ENCODE measurements around the gene NIT2.
A peak's percentile ranks its signal among the peaks of the same experiment; 100 is the strongest.
"Not testable (repeated sequence)": the region's sequence is repeated elsewhere in the genome, so short reads cannot be mapped to it uniquely, and the experiment has no call there.

The NIT2 gene

DNA sequence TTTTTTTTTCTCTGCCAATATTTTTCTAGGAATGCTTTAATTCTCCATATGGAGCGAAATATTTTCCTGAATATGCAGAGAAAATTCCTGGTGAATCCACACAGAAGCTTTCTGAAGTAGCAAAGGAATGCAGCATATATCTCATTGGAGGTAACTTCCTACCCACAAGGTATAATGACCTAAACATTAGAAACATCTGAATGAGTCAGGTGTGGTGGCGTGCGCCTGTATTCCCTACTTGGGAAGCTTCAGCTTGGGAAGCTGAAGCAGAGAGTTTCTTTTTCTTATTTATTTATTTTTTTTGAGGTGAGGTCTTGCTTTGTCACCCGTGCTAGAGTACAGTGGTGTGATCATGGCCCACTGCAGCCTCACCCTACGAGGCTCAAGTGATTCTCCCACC lies 5.2 kb downstream of the NIT2 start:
- DNase-seq: no peak

GRCh38 chr3:100340527-100340926 lies 6.0 kb downstream of the NIT2 start:
- no peak for DNase-seq

DNA sequence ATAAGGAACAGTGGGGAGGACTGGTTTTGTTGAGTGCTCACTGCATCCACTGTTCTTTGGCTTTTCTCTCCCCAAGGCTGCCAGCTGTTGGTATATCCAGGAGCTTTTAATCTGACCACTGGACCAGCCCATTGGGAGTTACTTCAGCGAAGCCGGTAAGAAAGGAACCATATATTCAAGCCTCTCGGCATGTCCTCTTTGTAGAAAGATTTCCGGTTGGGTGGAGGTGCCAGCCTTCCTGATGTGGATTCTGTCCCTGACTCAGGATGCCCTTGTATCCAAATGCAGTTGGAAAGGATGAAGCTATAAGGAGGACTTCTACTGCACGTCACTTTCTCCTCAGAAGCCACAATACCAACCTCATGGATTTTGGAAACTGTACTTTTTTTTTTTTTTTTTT lies 14.2 kb downstream of the NIT2 start:
- no peak for DNase-seq

DNA sequence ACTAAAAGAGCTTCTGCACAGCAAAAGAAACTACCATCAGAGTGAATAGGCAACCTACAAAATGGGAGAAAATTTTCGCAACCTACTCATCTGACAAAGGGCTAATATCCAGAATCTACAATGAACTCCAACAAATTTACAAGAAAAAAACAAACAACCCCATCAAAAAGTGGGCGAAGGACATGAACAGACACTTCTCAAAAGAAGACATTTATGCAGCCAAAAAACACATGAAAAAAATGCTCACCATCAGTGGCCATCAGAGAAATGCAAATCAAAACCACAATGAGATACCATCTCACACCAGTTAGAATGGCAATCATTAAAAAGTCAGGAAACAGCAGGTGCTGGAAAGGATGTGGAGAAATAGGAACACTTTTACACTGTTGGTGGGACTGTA lies 17.2 kb downstream of the NIT2 start:
- not testable (repeated sequence) for DNase-seq

- DNase-seq: no peak
Observed at GRCh38 chr3:100352296-100353231, 18.0 kb downstream of the NIT2 start.

- peak; percentile 89 for DNase-seq
Observed at GRCh38 chr3:100354850-100355249, 20.3 kb downstream of the NIT2 start.

GRCh38 chr3:100358413-100358812 lies 23.9 kb downstream of the NIT2 start:
- no peak for DNase-seq

- DNase-seq: no peak
Observed at GRCh38 chr3:100359035-100359434, 24.5 kb downstream of the NIT2 start.

DNA sequence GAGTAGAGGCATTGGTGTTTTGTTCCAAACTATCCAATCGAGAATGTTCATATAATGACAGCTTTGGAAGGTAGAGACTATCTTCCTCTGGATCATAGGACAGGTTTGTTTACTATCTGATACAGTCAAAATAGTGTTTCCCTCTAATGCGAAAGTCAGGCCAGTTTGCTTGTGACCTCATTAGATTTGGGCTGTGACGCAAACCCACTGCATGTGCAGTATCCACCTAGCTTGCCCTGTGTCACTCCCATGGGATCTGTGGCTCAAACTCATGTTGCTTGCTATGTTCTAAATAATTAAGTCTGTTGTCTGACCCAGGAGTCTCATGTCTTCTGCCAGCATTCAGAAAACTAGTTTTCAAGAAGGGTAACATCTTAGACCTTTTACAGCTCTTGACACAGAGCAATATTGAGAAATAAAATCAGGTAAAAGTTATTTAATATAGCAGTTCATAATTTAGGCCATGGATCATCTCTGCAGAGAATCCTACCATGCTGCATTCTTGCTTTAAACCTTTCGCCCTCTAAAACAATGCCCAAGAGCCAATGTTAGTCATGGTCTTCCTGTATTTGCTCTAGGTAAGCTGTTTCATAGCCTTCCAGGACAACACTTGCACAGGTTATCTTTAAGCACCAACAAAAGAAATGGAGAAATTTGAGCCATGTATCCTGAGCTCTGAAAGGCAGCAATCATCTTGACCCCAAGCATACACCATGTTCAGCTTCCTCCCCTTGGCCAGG lies 26.4 kb downstream of the NIT2 start:
- DNase-seq: no peak

DNA sequence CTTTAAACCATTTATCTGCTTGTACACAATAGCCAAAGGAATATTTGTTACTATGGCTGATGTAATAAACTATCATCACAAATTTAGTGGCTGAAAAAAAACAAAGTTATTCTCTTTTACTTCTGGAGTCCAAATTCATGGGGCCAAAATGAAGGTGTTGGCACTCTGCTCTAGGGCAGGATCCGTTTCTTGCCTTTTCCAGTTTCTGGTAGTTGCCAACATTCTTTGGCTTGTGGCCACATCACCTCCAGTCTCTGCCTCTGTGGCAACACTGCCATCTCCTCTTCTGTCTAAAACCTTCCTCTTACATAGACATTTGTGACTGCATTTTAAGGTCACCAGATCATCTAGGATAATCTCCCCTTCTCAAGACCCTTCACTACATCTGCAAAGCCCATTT lies 27.3 kb downstream of the NIT2 start:
- DNase-seq: no peak

- no peak for DNase-seq
Observed at GRCh38 chr3:100364421-100364820, 29.9 kb downstream of the NIT2 start.

DNA sequence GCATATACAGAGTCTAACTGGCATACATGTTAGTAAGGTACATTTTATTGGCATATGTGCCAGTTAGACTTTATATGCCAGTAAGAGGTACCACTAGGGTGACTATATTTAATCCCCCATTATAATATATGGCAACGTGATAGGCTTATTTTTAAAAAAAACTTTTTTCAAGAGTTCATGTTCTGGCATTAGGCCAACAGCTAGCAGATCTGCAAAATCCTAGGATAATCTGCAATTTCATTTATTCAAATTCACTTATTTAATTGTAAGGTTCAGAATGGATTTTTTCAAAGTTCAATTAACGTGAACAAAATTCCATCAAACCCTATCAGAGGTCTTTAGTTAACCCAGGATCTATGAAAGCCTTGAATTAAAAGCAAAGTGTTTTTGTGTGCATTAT lies 31.9 kb downstream of the NIT2 start:
- no peak for DNase-seq

- DNase-seq: no peak
Observed at GRCh38 chr3:100368441-100368840, 33.9 kb downstream of the NIT2 start.

GRCh38 chr3:100370756-100371155 lies 36.2 kb downstream of the NIT2 start:
- no peak for DNase-seq

GRCh38 chr3:100374521-100374920 lies 40.0 kb downstream of the NIT2 start:
- DNase-seq: no peak

DNA sequence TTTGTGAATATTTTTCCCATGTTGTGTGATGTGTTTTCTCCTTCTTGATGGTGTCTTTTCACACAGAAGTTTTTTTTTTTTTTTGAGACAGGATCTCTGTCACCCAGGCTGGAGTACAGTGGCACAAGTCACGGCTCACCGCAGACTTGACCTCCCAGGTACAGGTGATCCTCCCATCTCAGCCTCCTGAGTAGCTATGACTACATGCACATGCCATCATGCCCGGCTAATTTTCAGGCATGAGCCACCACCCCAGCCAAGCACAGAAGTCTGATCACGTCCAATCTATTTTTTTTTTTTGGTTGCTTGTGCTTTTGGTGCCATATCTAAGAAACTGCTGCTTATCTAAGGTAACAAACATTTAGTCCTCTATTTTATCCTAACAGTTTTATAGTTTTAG lies 41.7 kb downstream of the NIT2 start:
- no peak for DNase-seq

DNA sequence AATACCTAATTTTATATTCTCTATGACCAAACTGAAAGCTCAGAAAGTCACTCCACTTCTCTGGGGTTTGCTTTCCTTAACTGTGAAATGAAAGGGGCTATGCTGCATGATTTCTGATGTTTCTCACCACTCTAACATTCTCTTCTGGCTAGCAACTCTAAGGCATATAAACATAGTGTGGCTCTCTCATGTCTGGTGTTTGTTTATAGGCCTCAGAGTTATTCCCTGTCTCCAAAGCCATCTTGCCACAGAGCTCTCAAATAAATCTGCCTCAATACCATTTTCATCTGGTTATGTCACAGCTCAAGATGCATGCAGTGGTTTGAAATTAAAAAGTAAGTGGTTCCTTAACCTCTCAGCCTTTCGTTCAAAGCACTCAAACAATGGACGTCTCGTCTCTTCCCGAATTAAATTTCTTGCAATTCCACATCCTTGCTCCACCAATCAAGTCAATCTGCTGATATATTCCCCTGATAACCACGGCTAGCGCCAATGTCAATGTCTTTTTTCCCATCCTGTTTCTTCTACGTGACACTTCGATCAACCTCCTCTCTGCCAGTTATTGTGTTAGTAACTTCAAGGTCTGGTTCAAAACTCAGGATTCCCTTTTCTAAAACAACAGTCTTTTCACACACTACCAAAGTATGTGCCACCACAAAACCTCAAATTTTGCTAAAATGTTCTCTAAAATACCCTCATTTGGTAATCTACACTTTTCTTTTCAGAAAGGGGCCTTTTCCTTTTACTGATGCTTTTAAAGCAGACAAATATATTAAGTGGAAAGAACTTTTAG lies 50.4 kb downstream of the NIT2 start:
- no peak for DNase-seq

DNA sequence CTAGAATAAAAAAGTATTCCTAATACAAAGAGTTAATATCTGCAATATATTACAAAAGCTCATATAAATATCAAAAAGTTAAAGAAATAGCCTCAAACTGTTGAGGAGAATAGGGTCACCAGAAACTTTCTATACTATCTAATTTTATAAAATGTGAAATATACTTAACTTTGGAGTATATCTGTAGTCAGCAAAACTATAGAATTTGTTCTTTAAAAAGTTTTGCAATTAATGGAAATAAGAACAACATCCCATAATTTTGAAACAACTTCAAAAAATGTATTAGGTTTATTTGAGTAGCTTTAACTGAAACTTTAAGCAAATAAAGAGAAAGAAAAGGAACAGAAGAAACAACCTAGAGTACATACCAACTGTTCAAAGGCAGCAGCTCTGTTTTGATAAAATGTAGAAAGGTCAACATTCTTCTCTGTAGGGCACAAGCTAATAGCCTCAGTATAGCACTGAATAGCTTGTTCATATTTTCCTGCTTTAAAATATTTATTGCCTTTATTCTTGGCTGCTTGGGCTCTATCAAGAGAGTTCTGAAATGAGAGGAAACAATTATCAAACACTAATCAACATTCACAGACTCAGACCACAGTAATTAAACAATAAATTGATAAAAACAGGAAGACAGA lies 52.0 kb downstream of the NIT2 start:
- no peak for DNase-seq

DNA sequence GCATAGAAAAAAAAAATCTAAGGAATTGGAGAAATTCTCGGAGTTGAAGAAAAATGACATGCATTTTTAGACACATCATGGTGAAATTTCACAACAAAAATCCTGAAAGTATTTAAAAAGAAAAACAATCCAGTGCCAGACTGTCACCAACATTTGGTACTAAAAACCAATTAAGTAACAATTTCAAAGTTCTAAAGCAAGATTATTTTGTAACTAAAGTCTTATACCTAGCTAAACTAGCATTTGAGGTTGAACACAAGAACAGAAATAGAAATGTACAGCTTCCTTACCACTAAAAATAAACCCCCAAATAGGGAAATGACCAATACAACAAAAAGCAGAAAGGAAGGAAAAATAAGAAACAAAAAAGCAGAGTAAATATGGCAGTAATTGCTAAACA lies 54.5 kb downstream of the NIT2 start:
- no peak for DNase-seq

- no peak for DNase-seq
Observed at GRCh38 chr3:100395679-100396431, 61.3 kb downstream of the NIT2 start.

GRCh38 chr3:100396967-100397366 lies 62.4 kb downstream of the NIT2 start:
- DNase-seq: no peak

Measured in hematopoietic multipotent progenitor cell treated with erythropoietin and hydrocortisone succinate and interleukin-3 and kit ligand, for 4 days (in vitro differentiated cells).